K562 (cell line): ENCODE measurements around the gene DHRS3. TPM values are rescaled to one million over a fixed set of nuclear protein-coding genes. Genes with fewer than 3 reads are reported as not detected.

Experiments
- CREB1 ChIP-seq, 2 experiments: sonication (generic) in 1 of 2; formaldehyde crosslinking in 1 of 2; IDR thresholded peaks; 2 replicates each; pipeline versions ENCODE4 v1.6.1 to v1.8.0; 2012 to 2022; ENCODE audit warnings: inconsistent platforms in 1 of 2, mild to moderate bottlenecking in 1 of 2, missing genetic modification reagents in 1 of 2, moderate library complexity in 1 of 2
- CXXC5 ChIP-seq: fragments of 250-450 bp; sonication (Bioruptor Pico); IDR thresholded peaks from 2 replicates; pipeline ENCODE4 v1.8.0; 2022; ENCODE audit warnings: inconsistent platforms, mild to moderate bottlenecking, moderate library complexity
- DMBX1 ChIP-seq: fragments of 250-450 bp; sonication (Bioruptor Pico); IDR thresholded peaks from 2 replicates; pipeline ENCODE4 v1.8.0; 2022; ENCODE audit warnings: inconsistent platforms, mild to moderate bottlenecking, moderate library complexity, borderline replicate concordance
- FOS ChIP-seq: IDR thresholded peaks from 3 replicates; pipeline ENCODE4 v1.6.1; 2011; ENCODE audit not compliant: insufficient read length; ENCODE audit errors: extremely low read depth
- JUND ChIP-seq, 2 experiments: IDR thresholded peaks; 2 replicates in 1 of 2; 3 replicates in 1 of 2; pipeline ENCODE4 v1.6.1; 2011; ENCODE audit warnings: borderline replicate concordance in 2 of 2, low read depth in 2 of 2, low read length in 2 of 2, improper control_type of control experiment in 1 of 2, missing biosample characterization in 1 of 2, missing genetic modification characterization in 1 of 2, missing genetic modification reagents in 1 of 2
- NBN ChIP-seq: fragments of 450-650 bp; IDR thresholded peaks from 2 replicates; pipeline ENCODE4 v1.6.1; 2016; ENCODE audit warnings: low read depth, mild to moderate bottlenecking
- NEUROD1 ChIP-seq: fragments of 150-350 bp; IDR thresholded peaks from 2 replicates; pipeline ENCODE4 v1.6.1; 2014; ENCODE audit warnings: borderline replicate concordance, low read length, low read depth; ENCODE audit not compliant: partially characterized antibody
- RB1 ChIP-seq: fragments of 450-650 bp; IDR thresholded peaks from 2 replicates; pipeline ENCODE4 v1.6.1; 2017; ENCODE audit warnings: low read depth, mild to moderate bottlenecking
- TAF1 ChIP-seq: IDR thresholded peaks from 2 replicates; pipeline ENCODE4 v1.6.1; 2011; ENCODE audit warnings: mild to moderate bottlenecking, low read length, moderate library complexity; ENCODE audit not compliant: insufficient read depth, control insufficient read depth, severe bottlenecking; ENCODE audit errors: extremely low read depth
- TAL1 ChIP-seq: fragments of 450-650 bp; IDR thresholded peaks from 2 replicates; pipeline ENCODE4 v1.6.1; 2016; ENCODE audit warnings: mild to moderate bottlenecking
- ZNF146 ChIP-seq: IDR thresholded peaks from one replicate; pipeline ENCODE4 v1.6.1; 2018; ENCODE audit warnings: missing compliant biosample characterization; ENCODE audit not compliant: unreplicated experiment
- ZNF584 ChIP-seq: fragments of 200-800 bp; sonication (Bioruptor generic); IDR thresholded peaks from 2 replicates; pipeline ENCODE4 v1.6.1; 2016; ENCODE audit warnings: low read depth, mild to moderate bottlenecking, missing genetic modification characterization, missing compliant biosample characterization
- polyA plus RNA-seq, 8 experiments: library from polyadenylated mRNA; depleted of rRNA in 4 of 8; stranded (reverse) in 5 of 8; unstranded in 3 of 8; fragments of >200 nt; fragmentation: Nextera tagmentation in 2 of 8; fragmentation: Illumina TruSeq in 1 of 8; extraction: Ambion mirVana in 2 of 8; extraction: Trizol in 1 of 8; gene quantifications; 2 replicates each; pipeline versions ENCODE4 v1.2.1 to v1.2.3, GENCODE V29; 2011 to 2014; ENCODE audit warnings: inconsistent platforms in 1 of 8, missing spikeins in 1 of 8
- total RNA-seq, 7 experiments: library from RNA; depleted of rRNA in 6 of 7; stranded (reverse); fragments of >200 nt in 6 of 7; fragmentation: Illumina TruSeq in 2 of 7; extraction: Trizol in 2 of 7; gene quantifications; 2 replicates each; pipeline versions ENCODE4 v1.2.1 to v1.2.3, GENCODE V29; 2011 to 2021; ENCODE audit warnings: low replicate concordance in 1 of 7
- TF ChIP-seq, protein P1 (sequence below), 2 experiments: fragments of 450-650 bp; IDR thresholded peaks; 2 replicates each; pipeline ENCODE4 v1.6.1; 2018; ENCODE audit warnings: mild to moderate bottlenecking in 2 of 2, low read depth in 1 of 2; ENCODE audit not compliant: partially characterized antibody in 2 of 2
- TF ChIP-seq, protein P2 (sequence below): sonication (generic); formaldehyde crosslinking; IDR thresholded peaks from 2 replicates; pipeline ENCODE4 v1.8.1; 2023; ENCODE audit warnings: mild to moderate bottlenecking, missing genetic modification reagents
- TF ChIP-seq, protein P3 (sequence below): fragments of 450-650 bp; IDR thresholded peaks from 2 replicates; pipeline ENCODE4 v1.6.1; 2016; ENCODE audit warnings: low read depth, mild to moderate bottlenecking, moderate library complexity
- TF ChIP-seq, protein P4 (sequence below), 3 experiments: fragments of 200-800 bp in 1 of 3; sonication (Bioruptor generic) in 1 of 3; sonication (generic) in 1 of 3; formaldehyde crosslinking in 1 of 3; IDR thresholded peaks; 2 replicates each; pipeline versions ENCODE4 v1.6.1 to v1.8.0; 2016 to 2022; ENCODE audit warnings: mild to moderate bottlenecking in 2 of 3, missing compliant biosample characterization in 2 of 3, missing genetic modification characterization in 2 of 3, missing genetic modification reagents in 1 of 3

DHRS3 gene
- total and polyA plus RNA-seq, 9 of the 15 experiments (the other 6 are each of a cell fraction or from before 2014, with no cell fraction given) = 21.0 to 116 (median 58.7) TPM

DNA sequence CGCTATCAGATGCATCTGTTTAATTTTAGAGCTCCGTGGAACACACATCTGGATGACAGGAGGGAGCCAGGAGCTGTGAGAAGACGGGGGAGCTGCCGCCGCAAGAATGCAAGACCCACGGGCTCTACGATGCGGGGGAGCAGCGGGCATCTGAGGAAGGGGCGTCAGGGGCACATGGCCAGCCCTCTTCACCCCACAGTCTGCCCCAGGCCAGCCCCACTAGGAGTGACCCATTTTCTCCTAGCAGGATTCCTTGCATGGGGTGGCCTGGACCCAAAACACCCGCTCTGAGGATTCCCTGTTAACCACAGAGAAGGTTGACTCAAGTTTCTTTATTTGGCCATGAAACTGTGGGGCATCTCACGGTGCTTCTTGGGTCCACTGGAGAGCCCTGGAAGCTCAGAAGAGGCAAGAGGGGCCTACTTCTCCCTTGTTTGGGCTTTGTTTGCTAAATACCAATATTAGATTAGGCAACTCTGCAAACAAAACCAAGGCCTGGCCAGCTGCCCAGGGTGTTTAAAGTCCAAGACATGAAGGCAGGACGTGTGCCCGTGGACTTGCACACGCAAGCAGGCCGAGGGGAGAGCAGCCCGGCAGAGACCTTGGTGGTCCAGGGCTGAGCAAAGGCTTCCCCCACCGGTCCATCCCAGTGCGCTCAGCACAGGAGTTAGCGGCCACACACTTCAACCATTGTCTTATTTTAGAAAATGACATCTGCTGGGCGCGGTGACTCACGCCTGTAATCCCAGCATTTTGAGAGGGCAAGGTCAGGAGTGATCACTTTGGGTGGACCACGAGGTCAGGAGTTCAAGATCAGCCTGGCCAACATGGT, 89.8 kb downstream of the DHRS3 start (continued):
- TF ChIP-seq, protein P1, sequence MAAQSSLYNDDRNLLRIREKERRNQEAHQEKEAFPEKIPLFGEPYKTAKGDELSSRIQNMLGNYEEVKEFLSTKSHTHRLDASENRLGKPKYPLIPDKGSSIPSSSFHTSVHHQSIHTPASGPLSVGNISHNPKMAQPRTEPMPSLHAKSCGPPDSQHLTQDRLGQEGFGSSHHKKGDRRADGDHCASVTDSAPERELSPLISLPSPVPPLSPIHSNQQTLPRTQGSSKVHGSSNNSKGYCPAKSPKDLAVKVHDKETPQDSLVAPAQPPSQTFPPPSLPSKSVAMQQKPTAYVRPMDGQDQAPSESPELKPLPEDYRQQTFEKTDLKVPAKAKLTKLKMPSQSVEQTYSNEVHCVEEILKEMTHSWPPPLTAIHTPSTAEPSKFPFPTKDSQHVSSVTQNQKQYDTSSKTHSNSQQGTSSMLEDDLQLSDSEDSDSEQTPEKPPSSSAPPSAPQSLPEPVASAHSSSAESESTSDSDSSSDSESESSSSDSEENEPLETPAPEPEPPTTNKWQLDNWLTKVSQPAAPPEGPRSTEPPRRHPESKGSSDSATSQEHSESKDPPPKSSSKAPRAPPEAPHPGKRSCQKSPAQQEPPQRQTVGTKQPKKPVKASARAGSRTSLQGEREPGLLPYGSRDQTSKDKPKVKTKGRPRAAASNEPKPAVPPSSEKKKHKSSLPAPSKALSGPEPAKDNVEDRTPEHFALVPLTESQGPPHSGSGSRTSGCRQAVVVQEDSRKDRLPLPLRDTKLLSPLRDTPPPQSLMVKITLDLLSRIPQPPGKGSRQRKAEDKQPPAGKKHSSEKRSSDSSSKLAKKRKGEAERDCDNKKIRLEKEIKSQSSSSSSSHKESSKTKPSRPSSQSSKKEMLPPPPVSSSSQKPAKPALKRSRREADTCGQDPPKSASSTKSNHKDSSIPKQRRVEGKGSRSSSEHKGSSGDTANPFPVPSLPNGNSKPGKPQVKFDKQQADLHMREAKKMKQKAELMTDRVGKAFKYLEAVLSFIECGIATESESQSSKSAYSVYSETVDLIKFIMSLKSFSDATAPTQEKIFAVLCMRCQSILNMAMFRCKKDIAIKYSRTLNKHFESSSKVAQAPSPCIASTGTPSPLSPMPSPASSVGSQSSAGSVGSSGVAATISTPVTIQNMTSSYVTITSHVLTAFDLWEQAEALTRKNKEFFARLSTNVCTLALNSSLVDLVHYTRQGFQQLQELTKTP (IDR thresholded peaks at IDR 0.05; ENCODE audit: low read depth in 1 of 2, partially characterized antibody in 2 of 2) = no peak
- TF ChIP-seq, protein P2, sequence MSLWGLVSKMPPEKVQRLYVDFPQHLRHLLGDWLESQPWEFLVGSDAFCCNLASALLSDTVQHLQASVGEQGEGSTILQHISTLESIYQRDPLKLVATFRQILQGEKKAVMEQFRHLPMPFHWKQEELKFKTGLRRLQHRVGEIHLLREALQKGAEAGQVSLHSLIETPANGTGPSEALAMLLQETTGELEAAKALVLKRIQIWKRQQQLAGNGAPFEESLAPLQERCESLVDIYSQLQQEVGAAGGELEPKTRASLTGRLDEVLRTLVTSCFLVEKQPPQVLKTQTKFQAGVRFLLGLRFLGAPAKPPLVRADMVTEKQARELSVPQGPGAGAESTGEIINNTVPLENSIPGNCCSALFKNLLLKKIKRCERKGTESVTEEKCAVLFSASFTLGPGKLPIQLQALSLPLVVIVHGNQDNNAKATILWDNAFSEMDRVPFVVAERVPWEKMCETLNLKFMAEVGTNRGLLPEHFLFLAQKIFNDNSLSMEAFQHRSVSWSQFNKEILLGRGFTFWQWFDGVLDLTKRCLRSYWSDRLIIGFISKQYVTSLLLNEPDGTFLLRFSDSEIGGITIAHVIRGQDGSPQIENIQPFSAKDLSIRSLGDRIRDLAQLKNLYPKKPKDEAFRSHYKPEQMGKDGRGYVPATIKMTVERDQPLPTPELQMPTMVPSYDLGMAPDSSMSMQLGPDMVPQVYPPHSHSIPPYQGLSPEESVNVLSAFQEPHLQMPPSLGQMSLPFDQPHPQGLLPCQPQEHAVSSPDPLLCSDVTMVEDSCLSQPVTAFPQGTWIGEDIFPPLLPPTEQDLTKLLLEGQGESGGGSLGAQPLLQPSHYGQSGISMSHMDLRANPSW (CRISPR knock-in tag) = no peak
- TF ChIP-seq NEUROD1 (peak; percentile 34), TAF1 (peak; percentile 8), FOS (peak; percentile 33), CREB1 (IDR thresholded peaks at IDR 0.05) (no peak; the same call in none of the 2 replicates), CREB1 (CRISPR knock-in tag; IDR thresholded peaks at IDR 0.05) (no peak), RB1 (0 out of 2 replicates have a peak, but pooled peaks have one; percentile 27), TAL1 (peak; percentile 41; the same call in 1 of the 2 replicates), CXXC5 (CRISPR knock-in tag) (peak; percentile 64), DMBX1 (peak; percentile 87; the same call in 1 of the 2 replicates), NBN (no peak), ZNF584 (CRISPR knock-in tag) (peak; percentile 68), JUND (IDR thresholded peaks at IDR 0.05; ENCODE audit: borderline replicate concordance, low read depth, low read length) (peak; percentile 96), JUND (tag; IDR thresholded peaks at IDR 0.05; ENCODE audit: borderline replicate concordance, low read depth, low read length) (peak; percentile 96; the same call in 1 of the 3 replicates), ZNF146 (no peak)
- TF ChIP-seq, protein P3, sequence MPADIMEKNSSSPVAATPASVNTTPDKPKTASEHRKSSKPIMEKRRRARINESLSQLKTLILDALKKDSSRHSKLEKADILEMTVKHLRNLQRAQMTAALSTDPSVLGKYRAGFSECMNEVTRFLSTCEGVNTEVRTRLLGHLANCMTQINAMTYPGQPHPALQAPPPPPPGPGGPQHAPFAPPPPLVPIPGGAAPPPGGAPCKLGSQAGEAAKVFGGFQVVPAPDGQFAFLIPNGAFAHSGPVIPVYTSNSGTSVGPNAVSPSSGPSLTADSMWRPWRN = 0 out of 2 replicates have a peak, but pooled peaks have one; percentile 38
- TF ChIP-seq, protein P4, sequence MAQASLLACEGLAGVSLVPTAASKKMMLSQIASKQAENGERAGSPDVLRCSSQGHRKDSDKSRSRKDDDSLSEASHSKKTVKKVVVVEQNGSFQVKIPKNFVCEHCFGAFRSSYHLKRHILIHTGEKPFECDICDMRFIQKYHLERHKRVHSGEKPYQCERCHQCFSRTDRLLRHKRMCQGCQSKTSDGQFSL (CRISPR knock-in tag; IDR thresholded peaks at IDR 0.05) = peak; percentile 53; the same call in 1 of the 2 replicates
- TF ChIP-seq, protein P4 (tag; IDR thresholded peaks at IDR 0.05) = no peak
